GM12865 (cell line): ENCODE measurements around the gene C1orf141.
"Not testable (repeated sequence)": the region's sequence is repeated elsewhere in the genome, so short reads cannot be mapped to it uniquely, and the experiment has no call there.

Experiments used
- DNase-seq: peaks from one replicate; pipeline ENCODE4 v3.0.0; 2010; ENCODE audit warnings: low read depth
- H3K4me3 ChIP-seq: 2 replicates; pipeline ENCODE4 v1.5.1; 2011; ENCODE audit warnings: mild to moderate bottlenecking, low read depth, low read length, control low read depth
- TF ChIP-seq, protein P1 (sequence below): IDR thresholded peaks from 2 replicates; pipeline ENCODE4 v1.5.1; 2011; ENCODE audit warnings: low read length, control low read depth, low read depth, inconsistent platforms; ENCODE audit not compliant: insufficient read depth; ENCODE audit errors: missing control alignments

The C1orf141 gene

DNA sequence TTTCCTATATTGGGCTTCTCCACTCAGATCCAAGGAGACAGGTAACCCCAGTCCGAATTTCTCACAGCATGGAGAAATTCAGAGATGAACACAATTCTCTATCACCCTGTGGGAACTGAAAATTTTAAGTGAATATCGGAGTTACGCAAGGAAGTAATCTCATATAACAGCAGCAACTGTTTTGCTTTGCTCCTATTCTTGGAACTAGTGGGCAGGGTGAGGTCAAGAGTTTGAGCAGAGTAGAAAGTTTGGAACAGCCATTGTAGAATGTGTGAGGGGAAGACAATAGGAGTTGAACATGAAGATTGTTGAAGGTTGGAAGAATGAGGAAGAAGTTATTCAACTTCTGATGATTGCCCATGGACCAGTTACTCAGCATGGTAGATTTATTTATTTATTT is 56.5 kb downstream of the C1orf141 start:
- no peak for DNase-seq
- H3K4me3 ChIP-seq, result no peak overlapping the region
- TF ChIP-seq, protein P1, sequence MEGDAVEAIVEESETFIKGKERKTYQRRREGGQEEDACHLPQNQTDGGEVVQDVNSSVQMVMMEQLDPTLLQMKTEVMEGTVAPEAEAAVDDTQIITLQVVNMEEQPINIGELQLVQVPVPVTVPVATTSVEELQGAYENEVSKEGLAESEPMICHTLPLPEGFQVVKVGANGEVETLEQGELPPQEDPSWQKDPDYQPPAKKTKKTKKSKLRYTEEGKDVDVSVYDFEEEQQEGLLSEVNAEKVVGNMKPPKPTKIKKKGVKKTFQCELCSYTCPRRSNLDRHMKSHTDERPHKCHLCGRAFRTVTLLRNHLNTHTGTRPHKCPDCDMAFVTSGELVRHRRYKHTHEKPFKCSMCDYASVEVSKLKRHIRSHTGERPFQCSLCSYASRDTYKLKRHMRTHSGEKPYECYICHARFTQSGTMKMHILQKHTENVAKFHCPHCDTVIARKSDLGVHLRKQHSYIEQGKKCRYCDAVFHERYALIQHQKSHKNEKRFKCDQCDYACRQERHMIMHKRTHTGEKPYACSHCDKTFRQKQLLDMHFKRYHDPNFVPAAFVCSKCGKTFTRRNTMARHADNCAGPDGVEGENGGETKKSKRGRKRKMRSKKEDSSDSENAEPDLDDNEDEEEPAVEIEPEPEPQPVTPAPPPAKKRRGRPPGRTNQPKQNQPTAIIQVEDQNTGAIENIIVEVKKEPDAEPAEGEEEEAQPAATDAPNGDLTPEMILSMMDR, result no peak

DNA sequence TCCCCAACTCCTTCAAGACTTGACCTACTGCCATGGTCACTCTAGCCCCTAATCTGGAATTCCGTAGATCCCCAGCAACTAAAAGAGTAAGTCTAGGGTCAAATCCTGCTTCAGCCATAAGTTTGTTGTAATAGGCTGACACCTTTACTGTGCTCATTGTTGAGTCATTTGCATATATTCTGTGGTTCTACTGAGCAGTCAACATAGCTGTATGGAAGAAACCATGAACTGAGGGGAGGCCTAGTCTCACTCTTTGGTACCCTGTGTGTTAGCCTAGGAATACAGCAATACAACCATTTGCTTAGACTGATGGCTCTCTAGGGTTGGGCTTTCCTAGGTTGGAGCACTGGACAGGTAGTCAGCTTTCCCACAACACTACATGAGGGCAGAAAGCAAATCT is 57.2 kb downstream of the C1orf141 start:
- no peak for DNase-seq
- TF ChIP-seq, protein P1, result no peak

DNA sequence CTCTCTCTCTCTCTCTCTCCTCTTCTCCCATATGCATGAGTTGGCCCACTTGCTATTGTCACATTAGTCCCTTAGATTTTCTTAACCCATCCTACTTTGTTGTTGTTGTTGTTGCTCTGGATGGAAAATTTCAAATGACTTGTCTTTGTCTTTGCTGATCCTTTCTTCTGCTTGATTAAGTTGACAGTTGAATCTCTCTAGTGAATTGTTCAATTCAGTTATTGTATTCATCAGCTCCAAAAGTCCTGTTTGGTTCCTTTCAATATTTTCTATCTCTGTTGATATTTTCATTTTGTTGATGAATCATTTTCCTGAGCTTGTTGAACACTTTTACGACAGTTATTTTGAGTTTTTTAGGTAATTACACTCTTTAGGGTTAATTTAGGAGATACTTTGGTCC is 62.0 kb downstream of the C1orf141 start:
- no peak overlapping the region for H3K4me3 ChIP-seq
- TF ChIP-seq, protein P1, result no peak
- DNase-seq, result no peak

More for the DNA sequence above, 57.2 kb downstream of the C1orf141 start:
- no peak overlapping the region for H3K4me3 ChIP-seq

DNA sequence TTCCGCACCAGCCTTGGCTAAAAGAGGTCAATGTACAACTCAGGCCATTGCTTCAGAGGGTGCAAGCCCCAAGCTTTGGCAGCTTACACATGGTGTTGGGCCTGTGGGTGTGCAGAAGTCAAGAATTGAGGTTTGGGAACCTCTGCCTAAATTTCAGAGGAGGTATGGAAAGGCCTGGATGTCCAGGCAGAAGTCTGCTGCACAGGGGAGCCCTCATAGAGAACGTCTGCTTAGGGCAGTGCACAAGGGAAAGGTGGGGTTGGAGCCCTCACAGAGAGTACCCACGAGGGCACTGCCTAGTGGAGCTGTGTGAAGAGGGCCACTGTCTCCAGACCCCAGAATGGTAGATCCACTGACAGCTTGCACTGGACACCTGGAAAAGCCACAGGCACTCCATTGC is 67.1 kb downstream of the C1orf141 start:
- not testable (repeated sequence) for DNase-seq, H3K4me3 ChIP-seq

DNA sequence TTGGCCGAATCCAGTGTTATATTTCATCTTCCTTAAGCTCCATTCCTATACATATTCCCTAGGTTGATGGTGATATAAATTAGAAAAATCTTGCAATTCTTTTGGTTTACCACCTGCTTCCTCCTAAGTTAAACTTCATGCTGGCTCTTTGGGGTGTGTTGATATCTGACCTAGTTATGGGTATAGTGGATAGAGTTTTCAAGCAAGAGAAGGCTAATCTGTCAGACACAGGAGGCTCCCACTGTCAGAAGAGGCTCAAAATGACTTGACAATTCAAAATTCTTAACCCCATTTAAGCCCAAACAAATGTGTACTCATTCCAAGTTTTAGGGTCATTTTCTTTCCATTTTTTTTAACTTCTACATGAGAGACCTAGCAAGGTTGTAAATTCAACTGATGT is 72.4 kb downstream of the C1orf141 start:
- TF ChIP-seq, protein P1, result no peak
- H3K4me3 ChIP-seq, result no peak overlapping the region
- no peak for DNase-seq

DNA sequence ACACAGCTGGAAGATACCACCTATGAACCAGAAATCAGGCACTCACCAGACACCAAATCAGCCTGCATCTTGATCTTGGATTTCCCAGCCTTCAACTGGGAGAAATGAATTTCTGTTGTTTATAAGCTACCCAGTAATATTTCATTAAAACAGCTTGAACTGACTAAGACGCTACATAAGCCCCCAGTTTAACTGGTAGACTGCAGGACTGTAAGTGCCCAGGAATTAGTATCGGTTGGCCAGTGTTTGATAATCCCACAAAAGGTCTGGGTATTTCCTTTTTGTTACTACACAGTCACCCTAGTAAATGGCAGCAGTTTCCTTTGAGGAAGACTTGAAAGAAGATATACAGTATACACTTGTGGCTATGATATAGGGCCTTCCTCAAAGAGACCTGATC is 73.5 kb downstream of the C1orf141 start:
- no peak for DNase-seq
- TF ChIP-seq, protein P1, result no peak
- H3K4me3 ChIP-seq, result no peak overlapping the region

DNA sequence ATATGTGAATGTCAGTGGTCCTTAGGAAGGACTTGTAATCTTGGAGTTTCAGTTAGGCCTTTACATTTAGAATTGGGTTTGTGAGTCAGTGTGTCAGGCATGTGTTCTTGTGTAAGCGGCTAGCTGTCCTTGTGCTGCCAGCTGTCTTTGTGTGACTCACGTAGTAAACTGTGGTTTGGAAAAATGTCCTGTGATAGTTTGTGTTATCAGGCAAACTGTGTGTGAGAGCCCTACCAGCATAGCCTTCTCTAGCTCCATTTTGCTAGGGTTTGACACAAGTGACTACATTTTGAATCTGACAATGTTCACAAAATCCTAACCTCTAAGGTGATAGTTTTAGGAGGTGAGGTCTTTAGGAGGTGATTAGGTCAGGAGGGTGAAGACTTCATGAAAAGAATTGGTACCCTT is 74.0 kb downstream of the C1orf141 start:
- DNase-seq, result no peak
- no peak overlapping the region for H3K4me3 ChIP-seq
- TF ChIP-seq, protein P1, result no peak
